GM21381 (cell line): ENCODE results near the gene DHCR24.
"Not testable (repeated sequence)": the region's sequence is repeated elsewhere in the genome, so short reads cannot be mapped to it uniquely, and the experiment has no call there.

Experiments
- ATAC-seq: cut with Tn5 transposase; IDR thresholded peaks from one replicate; pipeline ENCODE4 v1.9.1; 2021; ENCODE audit warnings: mild to moderate bottlenecking, moderate library complexity; ENCODE audit not compliant: unreplicated experiment

The DHCR24 gene, protein sequence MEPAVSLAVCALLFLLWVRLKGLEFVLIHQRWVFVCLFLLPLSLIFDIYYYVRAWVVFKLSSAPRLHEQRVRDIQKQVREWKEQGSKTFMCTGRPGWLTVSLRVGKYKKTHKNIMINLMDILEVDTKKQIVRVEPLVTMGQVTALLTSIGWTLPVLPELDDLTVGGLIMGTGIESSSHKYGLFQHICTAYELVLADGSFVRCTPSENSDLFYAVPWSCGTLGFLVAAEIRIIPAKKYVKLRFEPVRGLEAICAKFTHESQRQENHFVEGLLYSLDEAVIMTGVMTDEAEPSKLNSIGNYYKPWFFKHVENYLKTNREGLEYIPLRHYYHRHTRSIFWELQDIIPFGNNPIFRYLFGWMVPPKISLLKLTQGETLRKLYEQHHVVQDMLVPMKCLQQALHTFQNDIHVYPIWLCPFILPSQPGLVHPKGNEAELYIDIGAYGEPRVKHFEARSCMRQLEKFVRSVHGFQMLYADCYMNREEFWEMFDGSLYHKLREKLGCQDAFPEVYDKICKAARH

DNA sequence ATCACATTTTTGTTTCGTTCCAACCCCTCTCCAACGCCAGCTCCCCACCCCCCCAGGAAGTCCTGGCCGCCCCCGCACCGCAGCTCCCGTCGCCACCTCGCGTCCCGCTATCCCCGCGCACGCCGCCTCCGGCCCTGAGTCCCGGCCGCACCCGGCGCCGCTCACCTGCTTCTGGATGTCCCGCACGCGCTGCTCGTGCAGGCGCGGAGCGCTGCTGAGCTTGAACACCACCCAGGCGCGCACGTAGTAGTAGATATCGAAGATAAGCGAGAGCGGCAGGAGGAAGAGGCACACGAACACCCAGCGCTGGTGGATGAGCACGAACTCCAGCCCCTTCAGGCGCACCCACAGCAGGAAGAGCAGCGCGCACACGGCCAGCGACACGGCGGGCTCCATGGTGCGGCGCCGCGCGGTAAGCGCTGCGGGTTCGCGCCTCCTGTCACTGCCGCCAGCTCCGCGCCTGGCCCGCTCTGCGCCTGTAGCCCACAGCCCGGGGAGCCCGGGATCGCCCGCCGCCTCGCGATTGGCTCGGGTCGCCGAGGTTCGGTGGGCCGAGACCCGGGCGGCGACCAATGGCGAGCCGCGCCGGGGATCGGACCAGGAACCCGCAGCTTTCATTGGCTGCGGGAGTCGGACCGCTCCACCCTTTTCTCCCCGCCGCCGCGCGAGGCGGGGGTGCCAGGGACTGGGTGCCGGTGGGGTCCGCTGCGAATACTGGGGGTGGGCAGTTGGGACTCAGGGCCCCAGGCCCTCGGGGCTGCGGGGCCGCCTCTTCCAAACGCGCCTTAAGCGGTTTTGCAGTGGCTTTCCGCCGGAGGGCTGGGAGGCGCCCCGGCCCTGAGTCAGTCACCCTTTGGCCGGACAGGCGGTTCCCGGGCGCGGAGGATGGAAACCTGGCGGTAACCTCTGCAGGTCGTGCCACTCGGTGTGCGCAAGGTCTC, at the start of gene DHCR24:
DHCR24 (minus strand) TSS at position 472 of the 941 bp plus-strand sequence; CDS start at position 396, 76 bp downstream.
- peak; percentile 90 for ATAC-seq

DNA sequence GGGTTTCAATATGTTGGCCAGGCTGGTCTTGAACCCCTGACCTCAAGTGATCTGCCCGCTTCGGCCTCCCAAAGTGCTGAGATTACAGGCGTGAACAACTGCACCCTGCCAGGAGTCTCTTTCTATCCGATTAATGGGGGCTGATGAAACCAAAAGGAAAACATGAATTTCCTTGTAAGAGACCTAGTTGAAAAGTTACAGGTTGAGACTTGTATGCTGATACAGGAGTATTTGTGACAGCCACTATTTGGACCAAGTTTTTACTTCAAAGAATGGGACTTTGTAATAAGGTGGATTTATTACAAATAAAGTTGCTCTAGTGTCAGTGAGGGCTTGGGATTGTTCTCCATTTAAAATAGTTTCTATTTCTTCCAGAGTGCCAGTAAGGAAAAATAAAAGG, 49.8 kb upstream of the DHCR24 start:
- no peak for ATAC-seq

DNA sequence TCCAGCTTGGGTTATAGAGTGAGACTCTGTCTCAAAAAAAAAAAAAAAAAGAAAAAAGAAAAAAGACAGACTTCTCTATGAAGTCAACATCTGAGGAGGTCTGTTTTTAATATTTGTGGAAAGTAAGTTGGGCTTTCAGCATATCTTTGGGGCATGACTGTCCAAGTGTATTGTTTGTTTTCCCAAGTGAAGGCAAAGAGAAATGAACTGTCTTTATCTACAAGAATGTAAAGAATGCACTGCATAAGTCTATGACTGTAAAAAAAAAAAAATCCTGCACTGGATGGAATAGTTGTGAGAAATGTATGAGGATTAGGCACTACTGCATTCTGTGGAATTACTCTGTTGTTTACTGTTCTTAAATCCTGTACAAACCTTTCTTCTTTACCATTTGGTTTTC, 47.9 kb upstream of the DHCR24 start:
- ATAC-seq: no peak

DNA sequence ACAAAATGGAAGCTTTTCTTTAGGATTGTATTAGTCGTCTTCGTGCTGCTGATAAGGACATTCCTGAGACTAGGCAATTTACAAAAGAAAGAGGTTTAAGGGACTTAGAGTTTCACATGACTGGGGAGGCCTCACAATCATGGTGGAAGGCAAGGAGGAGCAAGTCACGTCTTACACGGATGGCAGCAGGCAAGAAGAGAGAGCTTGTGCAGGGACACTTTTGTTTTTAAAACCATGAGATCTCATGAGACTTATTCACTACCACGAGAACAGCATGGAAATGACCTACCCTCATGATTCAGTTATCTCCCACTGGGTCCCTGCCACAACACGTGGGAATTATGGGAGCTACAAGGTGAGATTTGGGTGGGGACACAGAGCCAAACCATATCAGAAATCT, 47.1 kb upstream of the DHCR24 start:
- not testable (repeated sequence) for ATAC-seq

DNA sequence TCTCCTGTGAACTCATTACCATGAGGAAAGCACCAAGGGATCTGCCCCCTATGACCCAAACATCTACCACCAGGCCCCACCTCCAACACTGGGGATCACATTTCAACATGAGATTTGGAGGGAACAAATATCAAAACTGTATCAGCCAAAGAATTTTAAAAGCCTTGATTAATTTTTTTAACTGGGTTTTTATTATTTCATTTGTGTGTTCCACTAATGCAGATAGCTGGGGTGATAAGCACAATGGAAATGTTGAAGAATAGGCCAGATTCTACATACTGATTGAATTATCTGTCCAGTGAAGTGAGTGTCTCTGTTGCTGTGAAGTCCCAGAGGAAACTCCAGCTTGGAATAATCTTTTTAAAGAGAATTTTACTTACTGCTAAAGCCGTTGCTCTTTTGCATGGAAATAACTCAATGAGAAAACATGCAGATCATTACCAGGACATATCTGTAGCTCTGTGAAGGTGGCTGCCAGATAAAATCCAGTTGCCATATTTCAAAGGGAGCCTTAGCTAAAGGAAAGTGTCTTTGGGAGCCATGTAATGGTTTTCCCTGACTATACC, 44.4 kb upstream of the DHCR24 start:
- ATAC-seq: no peak

DNA sequence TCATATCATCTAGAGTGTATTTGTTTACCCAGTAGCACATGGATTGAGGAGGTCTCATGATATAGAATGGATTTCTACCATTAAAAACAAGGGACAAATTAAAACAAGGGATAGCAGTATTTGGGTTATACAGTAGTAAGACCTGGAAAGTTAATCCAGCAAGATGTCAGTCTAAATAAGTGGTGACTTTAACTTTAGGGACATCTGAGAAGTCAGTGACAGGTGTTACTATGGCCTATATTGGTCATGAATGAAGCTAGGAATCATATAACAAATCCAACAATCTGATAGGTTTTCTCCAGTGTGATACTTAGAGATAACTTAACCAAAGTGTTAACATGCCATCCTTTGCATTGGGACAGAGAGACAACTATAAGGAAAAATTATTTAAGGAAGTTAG, 42.7 kb upstream of the DHCR24 start:
- ATAC-seq: no peak

DNA sequence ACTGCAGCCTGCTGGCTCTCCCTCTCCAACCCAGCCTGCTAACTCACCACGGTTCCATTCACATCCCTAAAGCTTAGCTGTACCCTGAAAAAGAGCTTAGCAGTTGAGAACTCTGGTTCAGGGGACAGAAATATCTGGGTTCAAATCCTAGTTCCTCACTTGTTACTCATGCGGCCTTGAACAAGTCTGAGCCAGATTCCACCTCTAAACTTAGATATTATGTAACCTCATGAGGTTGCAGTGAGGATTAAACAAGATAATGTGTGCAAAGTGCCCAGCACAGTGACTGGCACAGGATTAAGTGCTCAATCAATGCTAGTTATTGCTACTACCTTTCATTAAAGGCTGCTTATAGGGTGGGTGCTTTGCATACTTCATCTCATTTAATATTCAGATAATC, 41.3 kb upstream of the DHCR24 start:
- no peak for ATAC-seq

DNA sequence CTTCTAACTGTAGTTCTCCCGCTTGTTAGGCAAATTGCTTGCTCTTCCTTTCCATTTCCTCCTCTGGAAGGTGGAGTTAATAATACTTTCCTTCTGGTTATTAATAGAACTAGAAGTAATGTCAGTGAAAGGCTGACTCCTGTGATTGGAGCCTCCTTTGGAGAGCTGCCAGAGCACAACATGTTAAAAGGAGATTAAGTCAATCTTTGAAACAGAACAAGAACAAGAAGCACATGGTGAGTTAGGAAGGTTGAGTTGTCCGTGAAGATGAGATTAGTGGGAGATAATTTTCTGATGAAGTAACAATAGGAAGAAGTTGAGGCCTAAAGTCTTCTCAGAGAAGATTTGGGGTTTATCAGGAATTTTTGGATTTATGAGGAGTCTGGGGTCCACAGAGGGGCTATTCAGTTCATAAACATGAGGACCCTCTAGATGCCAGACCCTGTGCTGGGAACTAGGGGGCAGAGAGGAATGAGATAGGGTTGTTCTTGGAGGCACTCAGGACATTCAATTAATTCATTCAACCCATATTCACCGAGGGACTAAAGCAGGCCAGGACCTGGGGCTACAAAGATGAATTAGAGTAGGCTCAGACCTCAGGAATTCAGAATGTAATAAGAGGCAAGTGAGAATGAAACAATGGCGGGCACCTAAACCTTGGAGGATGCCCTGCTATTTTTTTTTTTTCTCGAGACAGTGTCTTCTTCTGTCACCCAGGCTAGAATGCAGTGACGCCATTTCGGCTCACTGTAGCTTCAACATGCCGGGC, 40.7 kb upstream of the DHCR24 start:
- no peak for ATAC-seq

DNA sequence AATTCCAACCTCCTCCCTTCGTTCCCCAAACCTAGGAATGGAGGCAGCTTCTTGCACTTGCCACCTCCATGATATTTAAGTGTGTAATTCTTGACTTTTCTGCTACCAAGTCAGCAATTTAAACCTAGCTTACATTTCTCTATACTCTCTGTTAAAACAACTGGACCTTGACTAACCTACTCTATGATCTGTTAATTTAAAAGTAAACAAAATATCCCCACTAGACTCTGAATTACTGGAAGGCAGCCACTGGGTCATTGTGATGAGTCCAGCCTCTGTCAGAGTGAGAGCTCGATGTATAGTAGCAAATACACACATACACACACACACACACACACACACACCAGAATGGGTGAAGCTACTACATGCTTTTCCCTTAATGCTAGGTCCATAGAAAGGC, 40.0 kb upstream of the DHCR24 start:
- no peak for ATAC-seq

DNA sequence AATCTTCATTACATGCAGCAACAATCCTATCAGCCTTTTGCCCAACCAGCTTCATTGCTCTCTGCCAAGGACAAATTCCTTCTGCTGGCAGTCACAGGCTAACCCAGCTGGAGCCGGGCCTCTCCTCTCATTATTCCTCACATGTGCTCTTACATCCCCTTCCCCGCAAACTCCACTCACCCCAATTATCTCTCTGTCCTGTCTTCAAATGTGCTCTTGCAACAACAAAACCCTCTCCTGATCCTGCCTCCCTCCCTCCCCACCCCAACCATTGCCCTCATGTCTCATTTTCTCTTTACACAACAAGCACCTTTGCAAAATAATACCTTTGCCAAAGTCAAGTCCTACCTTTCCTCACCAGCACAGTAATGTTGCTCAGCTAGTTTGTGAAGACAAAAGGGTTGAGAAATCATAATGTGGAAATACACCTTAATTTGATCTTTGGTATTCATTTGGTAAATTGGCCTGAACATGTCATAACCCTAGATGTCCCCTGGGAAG, 36.0 kb upstream of the DHCR24 start:
- no peak for ATAC-seq

DNA sequence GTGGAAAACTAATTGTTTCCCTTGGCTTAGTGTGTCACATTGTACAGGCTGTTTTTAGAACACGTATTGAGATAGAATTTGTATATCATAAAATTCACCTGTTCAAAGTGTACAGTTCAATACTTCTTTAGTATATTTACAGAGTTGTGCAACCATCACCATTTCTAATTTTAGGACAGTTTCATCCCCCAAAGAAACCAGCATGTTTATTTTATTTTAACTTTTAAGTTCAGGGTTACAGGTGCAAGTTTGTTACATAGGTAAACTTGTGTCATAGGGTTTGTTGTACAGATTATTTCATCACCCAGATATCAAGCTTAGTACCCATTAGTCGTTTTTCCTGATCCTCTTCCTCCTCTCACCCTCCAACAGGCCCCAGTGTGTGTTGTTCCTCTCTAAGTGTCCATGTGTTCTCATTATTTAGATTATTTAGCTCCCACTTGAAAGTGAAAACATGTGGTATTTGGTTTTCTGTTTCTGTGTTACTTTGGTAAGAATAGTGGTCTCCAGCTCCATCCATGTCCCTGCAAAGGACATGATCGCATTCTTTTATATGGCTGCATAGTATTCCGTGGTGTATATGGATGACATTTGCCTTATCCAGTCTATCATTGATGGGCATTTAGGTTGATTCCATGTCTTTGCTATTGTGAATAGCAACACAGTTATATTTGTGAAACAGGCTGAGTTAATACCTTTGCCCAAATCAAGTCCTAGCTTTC, 35.2 kb upstream of the DHCR24 start:
- ATAC-seq: no peak

DNA sequence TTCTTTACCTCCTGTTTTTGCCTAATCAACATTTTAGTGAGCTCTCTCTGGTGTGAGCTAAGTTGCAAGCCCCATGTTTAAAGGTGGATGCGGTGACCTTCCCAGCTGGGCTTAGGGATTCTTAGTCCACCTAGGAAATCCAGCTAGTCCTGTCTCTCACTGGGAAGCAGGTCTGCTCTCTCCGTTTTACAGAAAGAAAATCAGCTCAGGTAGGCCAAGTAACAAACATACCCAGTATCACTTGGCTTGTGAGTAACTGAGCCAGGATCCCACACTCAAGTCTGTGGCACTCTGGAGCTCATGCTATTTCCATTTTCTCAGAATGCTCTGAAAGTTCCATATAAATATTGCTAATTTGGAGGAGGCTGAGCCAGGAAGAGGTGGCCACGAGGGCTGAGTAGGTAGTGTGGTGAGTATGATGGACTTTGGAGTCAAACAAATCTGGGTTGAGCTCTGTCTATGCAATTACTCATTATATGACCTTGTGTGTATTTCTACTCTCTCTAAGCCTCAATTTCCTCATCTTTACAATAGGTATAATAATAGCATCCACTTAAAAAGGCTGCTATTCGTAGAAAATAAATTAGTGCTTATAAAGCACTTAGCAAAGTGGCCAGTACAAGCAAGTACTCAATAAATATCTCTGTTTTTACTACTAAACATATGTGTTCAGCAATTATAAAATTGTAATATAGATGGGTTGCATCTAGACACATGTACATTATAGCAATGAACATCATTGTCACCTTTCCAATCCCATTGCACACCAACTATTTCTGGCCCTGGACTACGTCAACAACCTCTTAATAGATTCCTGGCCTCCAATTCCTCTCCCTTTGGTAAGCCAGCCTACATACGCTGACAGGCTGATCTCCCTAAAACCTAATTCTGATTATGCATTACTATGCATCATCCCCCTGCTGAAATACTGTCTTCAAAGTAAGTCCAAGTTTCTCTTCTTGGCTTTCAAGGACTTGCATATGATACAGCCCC, 32.7 kb upstream of the DHCR24 start:
- ATAC-seq: no peak

DNA sequence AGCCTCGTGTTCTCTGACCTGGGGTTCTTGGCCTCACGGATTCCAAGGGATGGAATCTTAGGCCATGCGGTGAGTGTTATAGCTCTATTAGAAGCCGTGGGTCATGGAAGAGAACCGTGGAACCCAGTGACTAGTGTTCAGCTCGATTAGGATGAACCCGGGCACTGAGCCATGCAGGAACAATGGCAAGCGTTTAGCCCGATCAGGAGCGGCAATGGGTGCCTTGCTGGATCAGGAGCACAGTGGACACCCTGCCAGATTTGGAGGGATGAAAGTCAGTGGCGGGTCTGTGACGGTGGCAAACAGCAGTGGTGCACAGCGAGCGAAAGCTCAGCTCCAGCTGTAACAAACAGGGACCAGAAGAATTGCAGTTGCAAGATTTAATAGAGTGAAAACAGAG, 24.1 kb upstream of the DHCR24 start:
- ATAC-seq: not testable (repeated sequence)

DNA sequence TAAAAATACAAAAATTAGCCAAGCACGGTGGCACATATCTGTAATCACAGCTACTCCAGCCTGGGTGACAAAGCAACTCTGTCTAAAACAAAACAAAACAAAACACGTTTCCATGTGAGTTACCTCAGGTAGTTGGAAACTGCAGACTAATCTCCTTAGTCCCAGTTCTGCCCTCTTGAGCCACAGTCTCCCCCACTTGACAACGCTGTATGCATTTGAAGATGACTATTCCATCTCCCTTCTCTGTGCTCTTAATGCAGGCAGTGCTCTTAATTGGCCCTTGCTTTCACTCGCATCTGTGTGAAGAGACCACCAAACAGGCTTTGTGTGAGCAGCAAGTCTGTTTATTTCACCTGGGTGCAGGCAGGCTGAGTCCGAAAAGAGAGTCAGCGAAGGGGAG, 19.6 kb upstream of the DHCR24 start:
- no peak for ATAC-seq

DNA sequence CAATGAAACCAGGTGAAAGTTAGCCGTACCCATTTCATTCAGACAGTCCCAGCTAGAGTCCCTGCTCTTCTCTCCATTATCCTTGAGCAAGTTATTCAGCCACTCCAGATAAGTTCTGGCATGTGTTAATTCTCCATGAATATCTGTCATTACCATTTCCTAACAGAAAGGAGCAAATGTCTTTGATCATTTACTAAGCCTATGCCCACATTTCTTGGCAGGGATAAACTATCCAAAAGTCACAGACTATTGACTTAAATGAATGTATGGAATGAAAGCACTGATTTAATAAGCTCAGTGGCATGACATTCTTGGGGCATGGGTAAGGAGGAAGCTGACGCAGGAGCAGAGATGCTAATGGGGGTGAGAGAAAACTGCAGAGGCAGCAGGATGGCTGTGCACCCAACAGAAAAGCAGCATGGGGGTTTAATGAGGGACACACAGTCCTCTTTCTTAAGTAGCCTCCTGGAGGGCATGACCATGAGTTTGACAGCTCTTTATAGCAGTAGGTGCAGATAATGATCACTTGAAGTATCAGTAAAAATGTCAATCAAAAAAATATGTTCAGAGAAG, 17.6 kb upstream of the DHCR24 start:
- ATAC-seq: no peak

DNA sequence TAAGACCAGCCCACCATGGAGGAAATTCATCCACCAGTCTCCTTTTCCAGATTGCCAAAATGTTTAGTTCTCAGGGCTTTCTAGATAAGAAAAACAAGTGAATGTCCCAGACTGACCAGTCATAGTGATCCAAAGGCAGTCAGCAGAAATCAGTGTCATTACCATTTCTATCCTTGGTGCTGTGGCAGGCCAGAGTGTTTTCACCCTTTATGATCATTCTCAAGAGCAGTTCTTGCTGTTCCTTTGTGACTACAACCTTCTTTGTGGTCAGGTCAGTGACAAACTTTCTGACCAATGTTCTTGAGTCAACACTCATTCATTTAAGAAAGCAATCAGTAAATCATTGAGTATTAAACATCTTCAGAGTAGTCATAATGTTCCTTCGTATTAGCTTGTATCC, 7.3 kb upstream of the DHCR24 start:
- ATAC-seq: no peak

DNA sequence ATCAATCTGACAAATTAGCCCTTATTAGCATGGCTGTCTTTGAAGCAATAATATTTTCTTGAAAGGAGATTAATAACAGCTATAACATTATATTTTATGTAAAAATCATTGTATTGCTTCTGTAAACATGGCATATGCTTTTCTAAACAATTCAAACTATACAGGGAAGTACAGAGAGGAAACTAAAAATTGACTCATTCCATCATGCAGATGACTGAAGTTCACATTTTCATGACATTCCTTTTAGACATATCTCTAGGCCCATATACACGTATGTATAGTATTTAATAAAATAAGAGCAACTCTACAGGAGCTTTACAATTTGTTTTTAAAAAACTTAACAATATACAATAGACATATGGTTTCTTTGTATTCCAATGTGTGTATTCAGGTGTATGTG, 5.6 kb upstream of the DHCR24 start:
- ATAC-seq: no peak

DNA sequence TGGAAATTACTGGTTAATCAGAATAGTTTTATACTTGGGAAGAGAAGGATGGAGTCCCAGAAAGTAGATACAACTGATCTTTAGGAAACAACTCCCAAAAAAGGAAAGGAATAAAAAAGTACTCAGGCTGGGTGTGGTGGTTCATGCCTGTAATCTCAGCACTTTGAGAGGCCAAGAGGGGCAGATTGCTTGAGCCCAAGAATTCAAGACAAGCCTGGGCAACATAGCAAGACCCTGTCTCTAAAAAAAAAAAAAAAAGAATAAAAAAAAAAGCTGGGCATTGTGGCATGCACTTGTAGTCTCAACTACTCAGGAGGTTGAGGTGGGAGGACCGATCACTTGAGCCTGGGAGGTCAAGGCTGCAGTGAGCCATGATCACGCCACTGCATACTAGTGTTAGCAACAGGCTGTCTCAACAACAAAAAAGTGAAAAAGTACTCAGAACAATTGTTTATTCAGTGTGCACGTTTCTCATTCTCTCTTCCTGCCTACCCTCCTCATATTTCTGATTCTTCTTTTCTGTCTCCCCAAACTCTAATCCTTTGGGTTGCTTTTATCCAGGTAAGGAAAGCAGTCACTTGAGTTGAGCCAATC, 2.2 kb upstream of the DHCR24 start:
- no peak for ATAC-seq
